HG03439 (cell line): Measurements from ENCODE around the gene TTF1.
A peak's percentile ranks its signal among the peaks of the same experiment; 100 is the strongest.

Experiments
- ATAC-seq: cut with Tn5 transposase; IDR thresholded peaks from one replicate; pipeline ENCODE4 v1.9.1; 2021; ENCODE audit warnings: mild to moderate bottlenecking, moderate library complexity; ENCODE audit not compliant: unreplicated experiment

TTF1 gene, protein sequence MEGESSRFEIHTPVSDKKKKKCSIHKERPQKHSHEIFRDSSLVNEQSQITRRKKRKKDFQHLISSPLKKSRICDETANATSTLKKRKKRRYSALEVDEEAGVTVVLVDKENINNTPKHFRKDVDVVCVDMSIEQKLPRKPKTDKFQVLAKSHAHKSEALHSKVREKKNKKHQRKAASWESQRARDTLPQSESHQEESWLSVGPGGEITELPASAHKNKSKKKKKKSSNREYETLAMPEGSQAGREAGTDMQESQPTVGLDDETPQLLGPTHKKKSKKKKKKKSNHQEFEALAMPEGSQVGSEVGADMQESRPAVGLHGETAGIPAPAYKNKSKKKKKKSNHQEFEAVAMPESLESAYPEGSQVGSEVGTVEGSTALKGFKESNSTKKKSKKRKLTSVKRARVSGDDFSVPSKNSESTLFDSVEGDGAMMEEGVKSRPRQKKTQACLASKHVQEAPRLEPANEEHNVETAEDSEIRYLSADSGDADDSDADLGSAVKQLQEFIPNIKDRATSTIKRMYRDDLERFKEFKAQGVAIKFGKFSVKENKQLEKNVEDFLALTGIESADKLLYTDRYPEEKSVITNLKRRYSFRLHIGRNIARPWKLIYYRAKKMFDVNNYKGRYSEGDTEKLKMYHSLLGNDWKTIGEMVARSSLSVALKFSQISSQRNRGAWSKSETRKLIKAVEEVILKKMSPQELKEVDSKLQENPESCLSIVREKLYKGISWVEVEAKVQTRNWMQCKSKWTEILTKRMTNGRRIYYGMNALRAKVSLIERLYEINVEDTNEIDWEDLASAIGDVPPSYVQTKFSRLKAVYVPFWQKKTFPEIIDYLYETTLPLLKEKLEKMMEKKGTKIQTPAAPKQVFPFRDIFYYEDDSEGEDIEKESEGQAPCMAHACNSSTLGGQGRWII

DNA sequence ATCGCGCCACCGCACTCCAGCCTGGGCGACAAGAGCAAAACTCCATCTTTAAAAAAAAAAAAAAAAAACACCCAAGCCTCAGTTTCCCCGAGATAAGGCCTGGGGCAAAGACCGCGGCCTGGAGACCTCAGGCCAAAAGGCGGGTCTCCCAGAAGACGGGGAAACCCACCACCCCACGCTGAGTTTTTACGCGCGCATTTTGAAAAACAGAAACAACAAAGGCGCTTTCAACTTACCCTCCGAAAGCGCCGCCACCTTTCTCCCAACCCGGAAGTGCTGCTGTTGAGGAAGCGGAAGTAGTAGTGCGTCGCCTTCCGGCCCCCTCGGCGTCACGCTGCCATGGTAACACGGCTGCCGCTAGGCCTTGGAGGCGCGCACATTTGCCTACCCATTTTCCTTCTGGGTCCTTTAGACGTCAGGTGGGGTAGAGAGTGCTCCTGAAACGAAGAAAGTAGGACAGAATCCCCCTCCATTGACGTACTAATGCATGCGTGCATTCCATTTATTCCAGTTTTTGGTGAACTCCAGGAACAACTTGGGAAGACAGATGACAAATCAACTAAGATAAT, at the start of gene TTF1:
Gene TTF1 (minus strand): TSS at position 287 of the 569 bp plus-strand sequence. CDS start 4,019 bp downstream, outside the sequence.
- ATAC-seq, result peak; percentile 78

DNA sequence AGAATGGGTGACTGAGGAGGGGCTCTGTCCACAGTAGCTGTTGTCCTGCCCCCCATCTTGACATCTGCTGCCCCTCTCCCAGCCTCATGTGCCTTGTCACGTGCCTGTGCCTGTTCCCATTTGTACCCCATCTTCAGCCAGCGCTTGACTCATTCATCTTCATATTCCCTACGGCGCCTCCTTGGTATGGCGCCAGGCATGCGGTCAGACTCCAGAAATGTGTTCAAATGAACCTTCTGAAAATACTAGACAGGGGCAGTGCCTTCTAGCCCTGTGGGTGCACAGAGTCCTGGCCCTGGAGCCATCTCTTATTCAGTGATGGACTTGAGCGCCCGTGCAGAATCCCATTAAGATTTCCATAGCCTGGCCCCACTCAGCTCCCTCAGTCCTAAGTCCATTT, 49.6 kb upstream of the TTF1 start:
- no peak for ATAC-seq

DNA sequence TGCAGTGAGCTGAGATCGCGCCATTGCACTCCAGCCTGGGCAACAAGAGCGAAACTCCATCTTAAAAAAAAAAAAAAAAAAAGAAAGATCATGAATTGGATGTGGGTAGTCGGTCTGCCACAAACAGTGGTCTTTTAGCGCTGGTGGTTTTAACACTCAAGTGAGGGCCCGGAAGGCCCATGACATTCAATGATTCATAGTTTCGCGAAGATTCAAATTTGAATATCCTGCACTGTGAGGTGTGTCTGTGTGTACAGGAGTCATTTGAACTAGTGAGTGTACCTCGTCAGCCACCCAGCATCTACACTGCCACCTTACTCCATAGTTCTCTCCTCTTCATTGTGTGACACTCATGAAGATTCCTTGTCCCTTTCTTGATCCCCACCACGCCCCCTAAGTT, 44.6 kb upstream of the TTF1 start:
- ATAC-seq, result no peak

DNA sequence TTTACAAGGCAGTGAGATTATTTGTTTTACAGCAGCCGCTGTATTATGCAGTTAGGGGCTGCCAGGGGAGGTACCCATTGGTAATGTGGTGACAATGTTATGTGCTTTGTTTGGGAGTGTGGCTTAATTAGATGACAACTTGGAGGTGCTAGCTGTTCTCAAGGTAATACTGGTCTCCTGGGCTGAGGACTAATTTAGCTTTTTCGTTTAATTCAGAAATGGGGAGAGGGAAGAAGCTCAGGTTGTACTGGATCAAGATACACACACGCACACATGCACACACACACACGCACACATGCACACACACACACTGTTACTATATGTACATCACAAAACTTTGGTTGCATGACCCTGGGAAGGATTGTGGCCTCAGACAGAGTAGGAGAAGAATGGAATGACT, 41.3 kb upstream of the TTF1 start:
- ATAC-seq, result no peak

DNA sequence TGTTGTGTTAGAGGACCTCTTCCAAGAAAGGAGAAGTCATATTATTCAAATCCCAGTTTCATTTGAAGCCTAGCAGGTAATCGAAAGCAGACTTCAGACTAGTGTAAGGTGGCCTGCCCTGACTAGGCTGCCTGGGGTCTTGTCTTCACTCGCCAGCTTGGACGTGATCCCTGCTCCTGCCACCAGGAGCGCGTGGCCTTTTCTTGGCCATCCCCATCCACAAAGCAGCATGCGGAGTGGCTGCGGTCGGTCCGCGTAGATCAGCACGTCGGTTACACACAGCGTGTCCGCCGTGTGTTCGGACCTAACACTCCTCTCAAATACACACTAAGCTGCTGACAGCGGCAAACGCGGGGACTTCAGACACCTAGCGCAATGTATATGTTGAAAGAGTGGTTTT, 40.7 kb upstream of the TTF1 start:
- ATAC-seq, result no peak

DNA sequence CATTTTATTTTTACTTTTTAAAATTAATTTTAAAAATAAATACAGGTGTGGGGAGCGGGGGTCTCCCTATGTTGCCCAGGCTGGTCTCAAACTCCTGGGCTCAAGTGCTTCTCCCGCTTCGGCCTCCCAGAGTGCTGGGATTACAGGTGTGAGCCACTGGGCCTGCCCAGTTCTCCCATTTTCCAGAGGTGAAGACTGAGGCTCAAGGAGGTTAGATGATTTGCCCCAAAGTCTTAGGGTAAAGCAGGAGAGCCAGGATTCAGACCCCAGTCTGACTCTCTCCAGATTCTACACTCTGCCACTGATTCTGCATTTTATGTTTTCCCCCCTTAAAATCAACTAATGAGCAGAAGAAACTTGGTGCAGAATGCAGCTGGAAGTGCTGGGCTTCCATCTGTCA, 40.2 kb upstream of the TTF1 start:
- no peak for ATAC-seq

DNA sequence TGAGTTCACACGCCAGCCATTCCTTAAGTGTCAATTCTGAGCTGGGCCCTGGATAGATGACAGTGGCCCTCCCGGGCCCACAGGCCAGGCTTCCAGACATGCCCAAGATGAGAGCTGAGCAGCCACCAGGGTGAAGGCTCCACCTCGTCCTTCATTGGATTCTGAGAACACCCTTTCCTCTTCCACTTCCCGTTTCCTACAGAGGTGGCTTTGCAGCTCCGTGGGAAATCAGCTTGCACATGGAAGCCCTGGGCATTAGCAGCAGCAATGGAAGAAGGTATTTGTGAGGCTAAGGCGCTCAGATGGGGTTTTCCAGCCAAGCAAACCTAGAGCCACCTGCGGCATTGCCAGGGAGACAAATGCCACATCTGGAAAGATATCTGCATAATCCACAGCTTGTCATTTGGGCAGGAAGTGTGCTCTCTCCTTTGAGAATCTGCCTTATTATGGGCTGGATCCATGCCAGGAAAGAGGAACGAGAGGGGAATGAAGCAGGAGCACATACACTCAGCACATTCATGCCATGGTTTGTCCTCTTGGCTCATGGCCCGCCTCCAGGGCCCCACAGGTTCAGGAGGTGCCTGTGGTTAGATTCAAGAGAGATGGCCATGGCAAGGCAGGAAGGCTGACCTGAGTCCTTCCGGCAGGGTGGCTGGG, 37.4 kb upstream of the TTF1 start:
- ATAC-seq, result no peak

DNA sequence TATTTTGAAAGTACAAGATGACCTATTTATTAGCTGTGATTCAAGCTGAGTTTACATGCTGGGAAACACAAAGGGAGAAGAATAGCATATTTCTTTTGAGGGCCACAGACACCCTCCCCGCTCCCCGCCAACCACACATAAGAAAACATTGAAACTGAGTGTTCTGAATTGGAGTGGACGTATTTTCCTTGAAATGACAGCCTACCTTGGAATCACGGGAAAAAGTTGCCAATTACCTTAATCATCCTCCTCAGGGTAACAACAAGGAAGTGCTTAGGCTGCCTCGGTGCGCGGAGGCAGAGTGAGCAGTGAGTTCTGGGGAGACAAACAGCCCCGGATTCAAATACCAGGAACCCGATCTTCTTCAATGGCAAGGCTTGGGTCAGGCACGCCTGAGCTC, 34.8 kb upstream of the TTF1 start:
- no peak for ATAC-seq

DNA sequence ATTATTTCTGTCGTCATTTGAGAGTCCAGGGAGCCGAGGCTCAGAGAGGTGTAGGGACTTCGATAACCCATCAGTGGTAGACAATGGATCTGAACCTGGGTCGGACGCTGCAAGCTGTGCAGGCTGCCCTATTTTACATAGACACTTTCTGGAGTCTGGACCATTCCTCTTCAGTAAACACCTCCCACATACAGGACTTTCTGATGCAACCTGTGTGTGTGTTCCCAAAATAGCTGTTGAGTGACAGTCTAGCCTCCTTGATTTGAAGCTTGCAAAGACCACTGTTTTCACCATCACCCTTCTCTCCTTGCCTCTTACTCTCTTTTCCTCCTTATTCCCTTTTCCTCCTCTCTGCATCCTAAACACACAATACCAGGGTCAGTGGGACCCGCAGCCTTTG, 34.1 kb upstream of the TTF1 start:
- no peak for ATAC-seq

DNA sequence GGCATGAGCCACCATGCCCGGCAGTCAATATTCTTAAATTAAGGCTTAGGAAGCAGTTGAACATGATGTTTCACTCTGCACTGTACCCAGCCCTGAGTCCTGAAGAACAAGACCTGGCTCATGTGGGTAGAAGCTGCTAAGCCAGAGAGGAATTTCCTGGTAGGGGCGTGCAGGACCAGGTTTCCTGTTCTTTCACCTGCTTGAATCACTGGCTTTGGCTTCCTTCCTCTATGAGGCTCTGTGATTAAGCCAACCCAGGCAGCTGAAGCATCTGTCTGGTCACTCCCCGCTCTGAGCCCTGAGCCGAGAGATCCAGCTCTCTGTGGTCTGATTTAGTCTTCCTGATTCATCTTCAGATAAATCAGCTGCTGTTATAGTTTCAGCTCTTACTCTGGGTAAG, 32.5 kb upstream of the TTF1 start:
- no peak for ATAC-seq

DNA sequence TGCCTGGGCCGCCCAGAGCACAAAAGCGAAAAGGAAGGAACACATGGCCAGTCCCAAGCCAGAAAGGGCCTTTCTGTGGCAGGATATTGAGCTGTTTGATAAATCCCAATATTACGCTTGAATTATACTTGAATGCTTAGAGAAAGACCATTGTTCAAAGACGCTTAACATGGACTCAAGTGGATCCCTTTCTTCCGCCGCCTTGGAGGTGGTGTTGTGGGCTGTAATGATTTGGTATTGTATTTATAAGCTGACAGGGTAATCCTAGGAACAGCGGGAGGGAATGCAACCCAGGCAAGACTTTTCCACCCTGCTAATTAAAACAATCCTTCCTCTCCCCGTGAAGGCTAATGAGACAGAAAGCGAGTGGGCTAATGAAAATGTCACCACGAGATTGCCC, 28.2 kb upstream of the TTF1 start:
- ATAC-seq, result no peak

DNA sequence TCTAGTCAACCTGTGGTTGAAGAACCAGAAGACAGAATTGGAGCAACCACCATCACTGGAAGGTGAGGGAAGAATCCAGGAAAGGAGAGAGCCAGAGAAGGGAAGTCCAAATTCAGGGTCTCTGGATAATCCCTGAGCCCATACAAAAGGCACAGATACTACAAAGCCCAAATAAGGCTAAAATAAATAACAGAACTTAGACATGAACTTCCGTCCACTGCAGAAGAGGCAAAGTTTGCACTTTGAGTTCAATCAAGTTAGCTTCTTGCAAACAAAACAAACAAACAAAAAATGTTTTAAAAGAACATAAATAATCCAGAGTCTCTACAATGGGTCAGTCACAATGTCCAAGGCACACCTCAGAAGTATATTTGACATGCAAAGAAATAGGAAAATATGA, 24.4 kb upstream of the TTF1 start:
- no peak for ATAC-seq

DNA sequence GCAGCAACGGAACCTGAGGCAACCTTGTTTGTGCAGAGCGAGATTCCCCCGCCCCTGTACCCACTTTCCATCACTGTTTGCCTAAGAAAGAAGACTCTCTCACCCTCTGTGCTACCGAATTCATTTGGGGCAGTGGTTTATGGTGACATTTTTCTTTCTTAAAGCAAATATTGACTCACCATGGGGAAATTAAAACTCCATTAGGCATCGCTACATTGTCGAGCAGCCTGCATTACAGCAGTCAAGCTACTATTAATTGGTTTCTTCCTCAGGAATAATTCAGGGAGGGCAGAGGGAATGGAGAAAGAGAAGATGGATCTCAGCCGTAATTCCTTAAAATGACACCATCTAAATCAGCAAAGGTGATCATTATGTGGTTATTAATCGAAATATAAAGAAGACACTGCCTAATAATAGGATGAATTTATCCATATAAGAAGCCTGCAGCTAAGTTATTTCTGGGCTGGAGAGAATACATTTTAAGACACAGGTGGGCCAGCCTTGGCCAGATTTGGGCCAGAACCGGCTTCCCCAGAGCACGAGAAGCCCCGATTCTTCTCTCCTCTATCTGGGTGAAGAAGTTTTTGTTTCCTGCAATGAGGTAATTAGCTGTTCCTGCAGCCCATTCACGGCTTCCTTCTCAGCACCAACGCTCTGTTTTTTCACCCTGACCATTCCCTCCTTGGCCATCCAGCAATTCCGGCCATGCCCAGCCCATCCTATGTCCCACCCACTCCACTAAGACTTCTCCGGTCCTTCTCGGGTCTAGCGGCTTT, 20.2 kb upstream of the TTF1 start:
- ATAC-seq, result no peak

DNA sequence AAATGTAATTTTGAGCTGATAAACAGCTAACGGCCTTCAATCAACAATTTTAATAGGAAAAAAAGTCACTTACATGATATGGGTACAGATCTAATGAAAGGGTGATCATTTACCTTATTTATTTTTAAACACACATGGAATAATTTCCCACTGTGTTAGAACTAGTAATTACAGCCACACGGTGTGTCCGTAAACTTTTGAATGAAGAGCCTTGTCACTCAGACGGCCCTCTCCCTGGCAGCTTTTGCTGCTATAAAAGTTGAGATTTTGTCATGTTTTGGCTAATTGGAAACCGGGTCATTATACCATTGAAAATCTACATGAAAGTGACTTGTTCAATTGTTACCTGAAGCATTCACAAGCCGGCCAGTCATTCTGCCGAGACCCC, 19.0 kb upstream of the TTF1 start:
- ATAC-seq, result no peak

DNA sequence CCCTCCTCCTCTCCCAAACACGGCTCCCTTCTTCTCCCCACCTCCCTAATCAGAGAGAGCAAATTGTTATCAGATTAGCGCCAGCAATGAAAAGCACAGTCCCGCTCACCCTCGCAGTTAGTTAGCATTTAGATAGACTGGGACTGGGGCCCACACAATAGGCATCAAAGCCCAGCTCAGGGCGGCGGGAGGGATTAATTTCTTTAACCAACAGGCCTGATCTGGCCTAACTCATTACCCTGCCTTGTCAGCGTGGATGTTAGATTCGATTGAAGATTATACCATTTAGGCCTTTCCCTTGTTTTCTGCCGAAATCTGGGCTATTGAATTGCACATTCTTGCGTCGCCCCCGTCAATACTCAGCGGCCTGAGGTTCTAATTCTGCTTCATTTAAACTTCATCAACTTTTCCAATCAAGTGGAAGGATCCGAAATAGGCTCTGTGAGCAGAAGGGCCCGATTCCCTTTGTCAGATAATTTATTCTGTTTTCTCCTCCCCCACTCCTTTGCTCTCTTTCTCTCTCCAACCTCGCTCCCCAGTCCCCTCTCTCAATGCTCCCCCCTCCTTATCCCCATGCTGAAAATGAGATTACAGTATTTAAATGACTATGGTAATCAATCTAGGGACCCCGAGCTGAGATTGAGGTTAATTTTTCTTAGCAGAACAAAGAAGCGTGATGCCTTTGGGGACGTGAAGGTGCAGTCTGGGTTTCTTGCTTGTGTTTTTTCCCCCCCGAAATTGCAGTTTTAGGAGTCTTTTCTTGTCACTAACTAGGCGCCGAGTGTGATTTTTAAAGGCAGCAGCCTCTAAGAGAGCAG, 18.4 kb upstream of the TTF1 start:
- ATAC-seq, result no peak

DNA sequence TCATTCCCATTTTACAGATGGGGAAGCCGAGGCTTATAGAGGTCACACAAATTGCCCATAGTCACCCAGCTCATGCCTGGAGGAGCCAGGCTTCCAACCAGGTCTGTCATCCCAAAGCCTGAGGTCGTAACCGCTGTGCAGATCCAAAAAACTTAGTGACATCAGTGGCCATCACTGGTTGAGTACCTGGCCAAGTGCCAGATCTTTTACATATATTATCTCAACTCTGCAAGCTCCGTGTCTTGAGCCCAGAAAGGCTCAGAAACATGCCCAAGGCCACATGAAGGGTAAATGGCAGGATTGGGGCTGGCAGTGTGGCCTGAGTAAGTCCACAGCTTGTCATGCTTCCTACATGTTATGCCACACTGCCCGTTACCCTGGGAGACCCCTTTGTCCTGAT, 16.9 kb upstream of the TTF1 start:
- no peak for ATAC-seq

DNA sequence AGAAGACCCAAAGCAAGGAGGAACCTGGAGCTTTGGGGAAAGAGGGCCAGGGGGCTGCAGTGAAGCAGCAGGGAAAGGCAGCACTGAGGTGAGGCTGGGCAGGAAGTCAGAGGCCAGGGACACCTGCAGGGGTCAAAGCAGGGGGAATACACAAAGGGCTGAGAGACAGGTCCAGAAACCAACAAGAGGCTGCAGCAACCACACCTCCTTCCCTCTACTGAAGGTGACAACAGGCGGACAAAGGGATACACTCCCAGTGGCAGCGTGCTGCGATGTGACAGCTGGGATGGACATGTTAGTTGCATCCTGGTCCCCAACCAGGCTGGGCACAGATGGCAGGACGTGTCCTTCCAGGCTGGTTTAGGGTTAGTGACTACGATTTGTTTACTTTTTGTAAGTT, 15.9 kb upstream of the TTF1 start:
- ATAC-seq, result no peak

DNA sequence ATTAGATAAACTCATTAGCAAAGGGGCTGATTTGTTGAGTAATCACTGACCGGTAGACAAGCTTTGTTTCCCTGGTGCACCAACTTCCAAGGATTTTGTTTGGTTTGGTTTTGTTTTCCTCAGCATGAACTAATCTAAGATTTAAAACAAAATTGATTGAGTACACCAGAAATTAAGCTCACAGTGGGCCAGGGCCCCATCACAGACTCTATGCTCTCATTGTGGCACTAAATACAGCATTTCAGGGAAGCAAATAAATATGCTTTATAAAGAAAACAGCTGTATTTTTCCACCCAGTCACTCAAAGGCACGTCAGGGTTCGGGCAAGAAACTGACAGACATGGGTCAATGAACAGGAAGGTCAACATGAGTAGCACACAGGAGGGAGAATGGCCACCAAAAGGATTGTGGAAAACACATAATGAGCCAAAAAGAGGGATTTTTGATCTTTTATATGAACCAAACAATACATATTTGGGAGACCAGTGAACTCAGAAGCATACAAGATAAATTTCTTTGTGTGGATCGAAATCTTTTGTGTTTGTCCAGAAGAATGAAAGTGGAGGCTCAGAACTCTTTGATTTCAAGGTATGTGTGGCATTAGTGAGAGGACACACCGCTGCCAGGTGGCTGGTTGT, 12.2 kb upstream of the TTF1 start:
- ATAC-seq, result no peak

DNA sequence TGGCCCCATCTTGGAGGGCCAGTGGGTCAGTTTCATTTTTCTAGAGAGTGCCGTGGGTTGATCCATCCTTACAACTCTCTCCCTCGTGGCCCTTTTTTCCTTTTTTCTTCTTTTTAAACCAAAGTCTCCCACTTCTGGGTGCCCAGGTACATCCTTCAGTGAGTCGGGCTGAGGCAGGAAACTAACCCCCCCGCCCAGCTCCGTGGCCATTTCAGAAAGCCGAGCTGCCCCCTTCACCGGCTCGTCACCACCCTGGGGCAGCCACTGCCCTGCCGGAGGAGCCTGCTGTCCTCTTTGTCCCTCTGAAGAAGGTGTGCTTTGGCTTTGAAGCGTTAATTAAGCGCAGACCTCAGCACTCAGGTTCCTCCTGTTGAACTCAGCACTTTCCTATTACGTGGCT, 8.5 kb upstream of the TTF1 start:
- no peak for ATAC-seq
